SKM-1 treated with dmso at 0.1 percent for 144 hours (cell line): ENCODE data around the gene VWDE.
"Not testable (repeated sequence)": the region's sequence is repeated elsewhere in the genome, so short reads cannot be mapped to it uniquely, and the experiment has no call there.

Source experiments
- DNase-seq: peaks from one replicate; lab custom pipeline; 2025; ENCODE audit not compliant: unreplicated experiment; lab: John Stamatoyannopoulos, UW

The VWDE gene

GRCh38 chr7:12402365-12402725 lies 1.3 kb downstream of the VWDE start:
- DNase-seq, result no peak

GRCh38 chr7:12401538-12402364 lies 1.9 kb downstream of the VWDE start:
- DNase-seq, result no peak

- DNase-seq, result no peak
Measured at GRCh38 chr7:12398186-12398585, 5.5 kb downstream of the VWDE start.

- no peak for DNase-seq
Measured at GRCh38 chr7:12397671-12398070, 6.0 kb downstream of the VWDE start.

- DNase-seq, result not testable (repeated sequence)
Measured at GRCh38 chr7:12396670-12397069, 7.0 kb downstream of the VWDE start.

GRCh38 chr7:12391922-12392615 lies 11.6 kb downstream of the VWDE start:
- DNase-seq, result no peak

- DNase-seq, result peak; percentile 35
Measured at GRCh38 chr7:12389089-12389700, 14.5 kb downstream of the VWDE start.

- no peak for DNase-seq
Measured at GRCh38 chr7:12386313-12386740, 17.3 kb downstream of the VWDE start.

- no peak for DNase-seq
Measured at GRCh38 chr7:12385364-12385786, 18.3 kb downstream of the VWDE start.

GRCh38 chr7:12383377-12383776 lies 20.3 kb downstream of the VWDE start:
- no peak for DNase-seq

- no peak for DNase-seq
Measured at GRCh38 chr7:12378389-12378788, 25.3 kb downstream of the VWDE start.

- DNase-seq, result no peak
Measured at GRCh38 chr7:12377406-12377805, 26.3 kb downstream of the VWDE start.

- no peak for DNase-seq
Measured at GRCh38 chr7:12373580-12374263, 29.9 kb downstream of the VWDE start.

- DNase-seq, result no peak
Measured at GRCh38 chr7:12370249-12370648, 33.4 kb downstream of the VWDE start.

GRCh38 chr7:12369756-12370155 lies 33.9 kb downstream of the VWDE start:
- DNase-seq, result no peak

GRCh38 chr7:12369072-12369471 lies 34.6 kb downstream of the VWDE start:
- DNase-seq, result no peak

GRCh38 chr7:12360948-12361347 lies 42.7 kb downstream of the VWDE start:
- DNase-seq, result no peak

GRCh38 chr7:12358694-12359093 lies 45.0 kb downstream of the VWDE start:
- no peak for DNase-seq

- no peak for DNase-seq
Measured at GRCh38 chr7:12357508-12357907, 46.2 kb downstream of the VWDE start.

GRCh38 chr7:12351843-12352242 lies 51.8 kb downstream of the VWDE start:
- DNase-seq, result no peak

GRCh38 chr7:12350971-12351370 lies 52.7 kb downstream of the VWDE start:
- DNase-seq, result no peak
